Inferior parietal cortex (tissue), 1 donor: Measurements from ENCODE around the gene SDHAF4.
A peak's percentile ranks its signal among the peaks of the same experiment; 100 is the strongest.
"Not testable (repeated sequence)": the region's sequence is repeated elsewhere in the genome, so short reads cannot be mapped to it uniquely, and the experiment has no call there.

ENCODE experiments used
- DNase-seq: peaks from one replicate; pipeline ENCODE4 v3.0.0-alpha.2; 2016; ENCODE audit errors: extremely low spot score

Gene SDHAF4

DNA sequence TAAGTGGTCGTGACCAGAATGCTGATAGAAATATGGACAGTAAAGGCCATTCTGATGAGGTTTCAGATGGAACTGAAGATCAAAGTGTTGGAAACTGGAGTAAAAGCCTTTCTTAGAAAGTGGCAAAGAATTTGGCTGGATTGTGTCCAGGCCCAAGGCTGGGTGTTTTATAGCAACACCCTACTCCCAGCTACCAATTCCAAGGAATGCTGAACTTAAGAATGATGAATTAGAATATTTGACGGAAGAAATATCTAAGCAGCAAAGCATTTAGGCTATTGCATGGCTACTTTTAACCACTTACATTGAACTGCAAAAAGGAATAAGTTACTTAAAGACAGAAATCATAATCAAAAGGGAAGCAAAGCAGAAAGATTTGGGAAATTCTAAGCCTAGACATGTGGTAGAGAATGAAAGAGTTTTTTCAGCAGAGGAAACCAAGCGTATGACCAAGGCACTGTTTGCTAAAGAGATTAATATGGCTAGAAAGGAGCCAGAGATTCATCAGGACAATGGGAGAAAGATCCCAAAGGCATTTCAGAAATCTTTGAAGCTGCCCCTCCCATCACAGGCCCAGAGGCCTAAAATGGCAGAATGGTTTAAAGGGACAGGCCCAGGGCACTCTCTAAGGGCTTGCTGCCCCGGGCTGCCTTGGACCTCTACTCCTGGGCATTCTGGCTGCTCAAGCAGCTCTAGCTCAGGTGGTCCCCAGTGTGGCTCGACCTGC is 25.8 kb downstream of the SDHAF4 start:
- no peak for DNase-seq

DNA sequence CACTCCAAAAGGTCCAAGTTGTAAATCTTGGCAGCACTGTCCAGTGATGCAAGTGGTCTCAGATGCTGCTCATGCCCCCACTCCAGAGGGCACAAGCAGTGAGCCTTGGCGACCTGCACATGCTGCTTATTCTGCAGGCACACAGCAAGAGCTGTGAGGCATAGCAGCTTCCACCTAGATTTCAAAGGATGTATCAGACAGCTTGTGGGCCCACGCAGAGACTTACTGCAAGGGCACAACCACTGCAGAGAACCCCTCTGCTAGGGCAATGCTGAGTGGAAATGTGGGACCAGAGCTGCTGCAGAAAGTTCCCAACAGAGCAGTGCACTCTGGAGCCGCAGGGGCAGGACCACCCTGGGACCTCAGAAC is 26.4 kb downstream of the SDHAF4 start:
- DNase-seq, result no peak

DNA sequence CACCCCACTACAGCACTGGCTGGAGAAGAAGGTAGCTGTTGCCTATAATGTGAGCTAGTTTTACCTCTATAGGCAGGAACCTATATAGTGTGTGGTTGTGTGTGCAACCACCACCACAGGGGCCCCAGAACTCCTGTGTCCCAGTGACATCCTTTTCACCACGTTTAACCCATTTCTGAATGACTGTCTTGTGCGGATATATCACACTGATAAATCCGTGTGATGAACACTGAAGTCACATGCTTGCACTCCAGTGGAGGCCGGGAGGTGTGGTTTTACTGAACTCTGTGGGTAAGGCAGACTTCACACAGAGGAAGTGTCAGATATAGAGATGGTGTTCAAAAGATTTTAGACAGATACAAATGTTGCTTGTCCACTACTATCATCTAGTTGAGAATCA is 32.5 kb downstream of the SDHAF4 start:
- DNase-seq, result no peak

DNA sequence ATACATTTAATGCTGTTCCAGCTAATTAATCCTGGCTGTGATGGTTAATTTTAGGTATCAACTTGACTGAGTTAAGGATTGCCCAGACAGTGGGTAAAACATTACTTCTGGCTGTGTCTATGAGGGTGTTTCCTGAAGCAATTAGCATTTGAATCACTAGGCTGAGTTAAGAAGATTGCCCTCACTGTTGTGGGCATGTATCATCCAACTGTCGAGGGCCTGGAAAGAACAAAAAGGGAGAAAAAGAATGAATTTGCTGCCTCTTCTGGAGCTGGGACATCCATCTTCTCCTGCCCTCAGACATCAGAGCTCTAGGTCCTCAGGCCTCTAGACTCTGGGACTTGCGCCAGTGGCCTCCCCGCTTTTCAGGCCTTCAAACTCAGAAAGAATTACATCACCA is 34.3 kb downstream of the SDHAF4 start:
- DNase-seq, result no peak

DNA sequence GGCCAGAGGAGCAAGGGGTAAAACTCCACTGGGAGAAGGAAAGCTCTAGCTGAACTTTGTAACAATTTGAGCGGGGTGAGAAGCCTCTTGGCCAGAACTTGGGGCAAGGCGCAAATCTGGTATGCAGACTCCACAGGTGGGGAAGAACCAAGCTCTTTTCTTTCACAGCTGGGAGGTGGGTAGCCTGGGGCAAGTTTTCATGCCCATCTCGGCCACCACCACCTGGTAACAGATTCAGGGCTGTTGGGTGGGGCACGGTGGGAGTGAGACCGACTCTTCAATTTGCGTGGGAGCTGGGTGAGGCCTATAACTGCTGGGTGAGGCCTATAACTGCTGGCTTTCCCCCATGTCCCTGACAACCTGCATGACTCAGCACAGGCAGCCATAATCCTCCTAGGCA is 37.5 kb downstream of the SDHAF4 start:
- DNase-seq, result no peak

DNA sequence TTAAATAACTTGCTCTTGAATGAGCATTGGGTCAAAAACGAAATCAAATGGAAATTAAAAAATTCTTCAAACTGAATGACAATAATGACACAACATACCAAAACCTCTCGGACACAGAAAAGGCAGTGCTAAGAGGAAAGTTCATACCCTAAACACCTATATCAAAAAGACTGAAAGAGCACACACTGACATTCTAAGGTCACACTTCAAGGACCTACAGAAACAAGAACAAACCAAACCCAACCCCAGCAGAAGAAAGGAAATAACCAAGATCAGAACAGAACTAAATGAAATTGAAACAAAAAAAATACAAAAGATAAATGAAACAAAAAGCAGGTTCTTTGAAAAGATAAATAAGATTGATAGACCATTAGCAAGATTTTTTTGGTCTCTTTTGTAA is 40.6 kb downstream of the SDHAF4 start:
- DNase-seq, result not testable (repeated sequence)

DNA sequence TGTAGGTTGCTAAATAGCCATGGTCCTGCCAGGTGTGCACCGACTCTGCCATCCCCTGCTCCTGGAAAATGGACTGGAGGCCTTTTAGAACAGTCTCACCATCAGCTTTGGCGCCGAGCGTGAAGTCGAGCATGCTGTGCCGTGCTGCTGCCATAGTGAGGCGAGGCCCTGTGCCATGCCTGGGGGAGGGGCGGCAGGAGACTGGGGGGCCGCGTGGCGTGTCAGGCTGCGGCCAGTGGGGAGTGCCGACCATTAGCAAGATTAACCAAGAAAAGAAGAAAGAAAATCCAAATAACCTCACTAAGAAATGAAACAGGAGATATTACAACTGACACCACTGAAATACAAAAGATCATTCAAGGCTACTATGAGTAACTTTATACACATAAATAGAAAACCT is 42.5 kb downstream of the SDHAF4 start:
- not testable (repeated sequence) for DNase-seq

DNA sequence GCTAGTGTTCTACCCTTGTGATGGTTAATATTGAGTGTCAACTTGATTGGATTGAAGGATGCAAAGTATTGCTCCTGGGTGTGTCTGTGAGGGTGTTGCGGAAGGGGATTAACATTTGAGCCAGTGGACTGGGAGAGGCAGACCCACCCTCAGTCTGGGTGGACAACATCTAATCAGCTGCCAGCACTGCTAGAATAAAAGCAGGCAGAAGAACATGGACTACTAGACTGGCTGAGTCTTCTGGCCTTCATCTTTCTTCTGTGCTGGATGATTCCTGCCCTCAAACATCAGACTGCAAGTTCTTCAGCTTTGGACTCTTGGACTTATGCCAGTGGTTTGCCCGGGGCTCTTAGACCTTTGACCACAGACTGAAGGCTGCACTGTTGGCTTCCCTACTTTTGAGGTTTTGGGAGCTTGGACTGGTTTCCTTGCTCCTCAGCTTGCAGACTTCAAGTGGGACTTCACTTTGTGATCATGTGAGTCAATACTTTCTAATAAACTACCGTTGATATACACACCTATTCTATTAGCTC is 50.1 kb downstream of the SDHAF4 start:
- no peak for DNase-seq

DNA sequence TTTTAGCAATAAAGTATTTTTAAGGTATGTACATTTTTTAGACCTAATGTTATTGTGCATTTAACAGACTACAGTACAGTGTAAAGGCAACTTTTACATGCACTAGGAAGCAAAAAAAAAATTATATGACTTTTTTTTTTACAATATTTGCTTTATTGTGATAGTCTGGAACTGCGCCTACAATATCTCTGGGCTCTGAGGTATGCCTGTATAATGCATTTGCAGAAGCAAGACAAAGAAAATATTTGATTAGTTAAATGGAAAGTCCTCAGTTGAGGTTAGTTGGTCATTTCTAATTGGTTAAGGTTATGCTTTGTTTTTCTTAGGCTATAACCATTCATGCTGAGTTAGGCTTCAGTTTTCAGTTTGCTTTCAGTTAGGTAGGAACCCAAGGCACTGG is 54.0 kb downstream of the SDHAF4 start:
- no peak for DNase-seq

DNA sequence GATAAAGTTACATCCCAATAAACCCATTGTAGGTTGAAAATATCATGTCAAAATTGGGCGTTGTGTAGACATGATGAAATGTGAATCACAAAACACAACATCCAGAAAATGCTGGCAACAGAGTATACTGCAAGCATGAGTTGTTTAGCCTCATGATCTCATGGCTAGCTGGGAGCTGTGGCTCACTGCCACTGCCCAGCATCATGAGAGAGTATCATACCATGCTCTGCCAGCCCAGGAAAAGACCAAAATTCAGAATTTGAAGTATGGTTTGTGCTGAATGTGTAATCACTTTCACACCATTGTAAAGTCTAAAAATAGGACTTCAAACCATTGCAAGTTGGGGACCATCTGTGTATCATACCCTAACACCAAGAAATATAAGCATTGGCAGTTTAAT is 55.7 kb downstream of the SDHAF4 start:
- peak; percentile 21 for DNase-seq

DNA sequence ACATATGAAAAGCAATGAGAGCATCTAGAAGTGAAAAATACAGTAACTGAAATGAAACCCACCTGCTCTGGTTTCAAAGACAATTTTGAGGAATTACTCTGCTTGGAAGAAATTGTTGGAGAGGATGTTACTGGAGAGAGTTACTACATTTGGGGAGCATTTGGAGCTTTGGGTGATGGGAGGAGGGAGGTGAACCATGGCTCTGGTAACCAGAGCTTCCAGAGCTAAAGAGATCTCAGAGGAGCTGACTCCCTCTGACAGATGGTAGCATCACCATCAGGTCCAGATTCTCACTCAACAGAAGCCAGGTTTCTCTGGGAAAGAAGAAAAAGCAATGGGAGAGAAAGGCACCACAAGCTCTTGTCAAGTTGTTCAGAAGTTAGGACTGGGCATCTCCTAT is 58.7 kb downstream of the SDHAF4 start:
- no peak for DNase-seq

DNA sequence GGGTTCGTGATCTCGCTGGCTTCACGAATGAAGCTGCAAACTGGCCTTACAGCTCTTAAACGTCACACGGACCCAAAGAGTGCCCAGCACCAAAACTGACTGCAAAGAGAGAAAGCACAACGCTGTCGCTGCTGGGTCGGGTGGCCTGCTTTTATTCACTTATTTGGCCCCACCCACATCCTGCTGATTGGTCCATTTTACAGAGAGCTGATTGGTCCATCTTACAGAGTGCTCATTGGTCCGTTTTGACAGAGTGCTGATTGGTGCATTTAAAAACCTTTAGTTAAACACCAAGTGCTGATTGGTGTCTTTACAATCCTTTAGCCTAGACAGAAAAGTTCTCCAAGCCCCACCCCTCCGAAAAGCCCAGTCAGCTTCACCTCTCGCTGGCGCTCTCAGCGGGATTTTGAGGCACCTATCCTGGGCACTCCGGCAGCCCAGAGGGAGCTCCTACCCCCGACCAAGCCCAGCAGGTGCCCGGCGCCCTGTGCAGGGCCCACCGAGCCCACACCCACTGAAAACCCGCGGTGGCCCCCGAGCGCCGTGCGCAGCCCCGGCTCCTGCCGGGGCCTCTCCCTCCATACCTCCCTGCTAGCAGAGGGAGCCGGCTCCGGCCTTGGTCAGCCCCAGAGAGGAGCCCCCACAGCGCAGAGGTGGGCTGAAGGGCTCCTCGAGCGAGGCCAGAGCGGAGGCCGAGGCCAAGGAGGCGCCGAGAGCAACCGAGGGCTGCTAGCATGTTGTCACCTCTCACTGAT is 60.9 kb downstream of the SDHAF4 start:
- DNase-seq, result no peak

DNA sequence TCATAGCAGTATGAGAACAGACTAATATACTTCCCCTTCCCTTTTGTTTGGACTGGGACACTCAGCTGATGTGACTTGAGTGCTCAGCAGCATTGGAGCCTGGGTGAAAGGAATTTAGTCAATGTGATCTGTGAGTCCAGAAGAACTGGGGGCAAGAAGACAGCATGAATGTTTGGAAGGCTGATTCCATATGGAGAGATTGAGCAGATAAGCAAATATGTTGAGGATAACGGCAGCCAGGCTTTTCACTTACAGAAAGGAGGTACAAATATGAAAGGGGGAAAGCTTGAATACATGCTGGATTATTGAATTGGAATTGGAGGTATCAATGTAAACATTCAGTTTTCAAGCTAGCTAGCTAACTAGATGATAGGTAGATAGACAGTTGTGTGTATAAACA is 63.2 kb downstream of the SDHAF4 start:
- DNase-seq, result no peak

DNA sequence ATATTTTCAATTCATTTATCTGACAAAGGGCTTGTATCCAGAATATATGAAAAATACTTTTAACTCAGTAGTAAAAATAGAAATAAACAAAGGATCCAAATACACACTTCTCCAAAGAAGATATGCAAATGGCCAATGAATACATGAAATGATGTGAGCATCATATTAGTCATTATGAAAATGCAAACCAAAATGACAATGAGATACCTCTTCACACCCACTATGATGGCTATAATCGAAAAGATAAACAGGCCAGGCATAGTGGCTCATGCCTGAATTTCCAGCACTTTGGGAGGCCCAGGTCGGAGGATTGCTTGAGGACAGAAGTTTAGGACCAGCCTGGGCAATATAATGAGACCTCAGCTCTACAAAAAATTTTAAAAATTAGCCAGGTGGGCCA is 67.1 kb downstream of the SDHAF4 start:
- no peak for DNase-seq

DNA sequence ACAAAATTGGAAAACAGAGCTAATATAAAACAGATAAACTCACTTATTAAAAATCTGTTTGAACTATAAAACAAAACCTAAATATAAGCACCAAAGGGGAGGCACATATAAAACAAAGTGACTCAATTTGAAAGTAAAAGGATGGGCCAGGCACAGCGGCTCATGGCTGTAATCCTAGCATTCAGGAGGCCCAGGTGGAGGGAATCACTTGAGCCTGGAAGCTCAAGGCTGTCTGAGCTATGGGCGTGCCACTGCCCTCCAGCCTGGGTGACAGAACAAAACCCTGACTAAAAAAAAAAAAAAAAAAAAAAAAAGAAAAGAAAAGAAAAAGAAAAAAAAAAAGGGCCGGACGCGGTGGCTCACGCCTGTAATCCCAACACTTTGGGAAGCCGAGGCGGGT is 69.9 kb downstream of the SDHAF4 start:
- no peak for DNase-seq

DNA sequence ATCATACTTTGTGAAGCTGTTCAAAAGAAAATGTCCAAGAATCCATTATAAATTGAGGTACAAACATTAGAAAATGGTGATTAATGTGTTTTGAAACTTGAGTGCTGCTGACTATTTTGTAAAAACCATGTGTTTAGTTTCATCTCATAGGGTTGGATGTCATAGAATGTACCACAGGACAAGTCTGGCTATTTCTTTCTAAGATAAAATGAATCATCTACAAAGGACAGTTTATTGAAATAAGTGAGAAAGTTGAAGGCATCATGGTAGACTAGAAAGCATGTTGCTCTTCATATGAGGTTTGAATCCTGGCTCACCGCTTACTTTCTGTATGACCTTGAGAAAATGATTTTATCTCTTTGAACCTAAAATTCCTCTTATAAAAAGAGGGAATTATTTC is 71.7 kb downstream of the SDHAF4 start:
- no peak for DNase-seq
